Astrocyte (in vitro differentiated cells and primary cell): ENCODE data around the gene CA4. TPM values are rescaled to one million over a fixed set of nuclear protein-coding genes. Genes with fewer than 3 reads are reported as not detected.

ENCODE experiments used
- DNase-seq: peaks from one replicate; pipeline ENCODE4 v3.0.0-alpha.2; 2010; ENCODE audit warnings: low read depth
- FAIRE-seq: peaks from 2 replicates; lab custom pipeline; 2011; peaks lifted over from hg19 to GRCh38; lab: Jason Lieb, UNC
- H2AFZ ChIP-seq: 2 replicates; pipeline ENCODE4 v1.6.0; 2012; ENCODE audit warnings: low read depth, low read length, inconsistent platforms
- H3K27ac ChIP-seq: 2 replicates; pipeline ENCODE4 v1.5.1; 2011; ENCODE audit warnings: low read depth, low read length, inconsistent platforms
- H3K27me3 ChIP-seq: 2 replicates; pipeline ENCODE4 v1.6.0; 2011; ENCODE audit warnings: low read length, inconsistent platforms; ENCODE audit not compliant: insufficient read depth
- H3K36me3 ChIP-seq: 2 replicates; pipeline ENCODE4 v1.5.1; 2011; ENCODE audit warnings: low read length, inconsistent platforms; ENCODE audit not compliant: insufficient read depth
- H3K4me1 ChIP-seq: 2 replicates; pipeline ENCODE4 v1.5.1; 2011; ENCODE audit warnings: low read length, inconsistent platforms; ENCODE audit not compliant: insufficient read depth
- H3K4me2 ChIP-seq: 2 replicates; pipeline ENCODE4 v1.6.0; 2012; ENCODE audit warnings: low read length, inconsistent platforms
- H3K4me3 ChIP-seq: 2 replicates; pipeline ENCODE4 v1.5.1; 2011; ENCODE audit warnings: low read depth, mild to moderate bottlenecking, low read length, inconsistent platforms; ENCODE audit not compliant: insufficient read depth
- H3K79me2 ChIP-seq: 2 replicates; pipeline ENCODE4 v1.6.0; 2012; ENCODE audit warnings: mild to moderate bottlenecking, low read length, inconsistent platforms; ENCODE audit not compliant: insufficient read depth
- H3K9ac ChIP-seq: 2 replicates; pipeline ENCODE4 v1.6.0; 2012; ENCODE audit warnings: mild to moderate bottlenecking, low read length, inconsistent platforms
- H3K9me3 ChIP-seq: 2 replicates; pipeline ENCODE4 v1.5.1; 2012; ENCODE audit warnings: low read depth, mild to moderate bottlenecking, low read length, inconsistent platforms; ENCODE audit not compliant: insufficient read depth
- H4K20me1 ChIP-seq: 2 replicates; pipeline ENCODE4 v1.6.0; 2012; ENCODE audit warnings: low read length, inconsistent platforms; ENCODE audit not compliant: insufficient read depth
- H3K27ac Mint-ChIP-seq: one replicate; pipeline ENCODE4 v1.8.0; 2021; ENCODE audit warnings: mild to moderate bottlenecking, mixed read lengths; ENCODE audit not compliant: unreplicated experiment
- H3K27me3 Mint-ChIP-seq: one replicate; pipeline ENCODE4 v1.8.0; 2021; ENCODE audit warnings: low read depth, mixed read lengths; ENCODE audit not compliant: unreplicated experiment
- H3K36me3 Mint-ChIP-seq: one replicate; pipeline ENCODE4 v1.8.0; 2021; ENCODE audit warnings: low read depth, mixed read lengths; ENCODE audit not compliant: unreplicated experiment
- H3K4me1 Mint-ChIP-seq: one replicate; pipeline ENCODE4 v1.8.0; 2021; ENCODE audit warnings: low read depth, mixed read lengths; ENCODE audit not compliant: unreplicated experiment
- H3K4me3 Mint-ChIP-seq: one replicate; pipeline ENCODE4 v1.8.0; 2021; ENCODE audit warnings: mild to moderate bottlenecking, moderate library complexity, mixed read lengths; ENCODE audit not compliant: unreplicated experiment
- H3K9me3 Mint-ChIP-seq: one replicate; pipeline ENCODE4 v1.8.0; 2021; ENCODE audit warnings: mild to moderate bottlenecking, mixed read lengths; ENCODE audit not compliant: unreplicated experiment
- EZH2 ChIP-seq: IDR thresholded peaks from 2 replicates; pipeline ENCODE4 v1.6.1; 2012; ENCODE audit warnings: mild to moderate bottlenecking, low read length, inconsistent platforms; ENCODE audit not compliant: insufficient read depth
- total RNA-seq: library from RNA; stranded (reverse); gene quantifications from 2 replicates; pipeline ENCODE4 v1.2.1, GENCODE V29; 2021
- TF ChIP-seq, protein P1 (sequence below): IDR thresholded peaks from 2 replicates; pipeline ENCODE4 v1.5.1; 2011; ENCODE audit warnings: low read depth, mild to moderate bottlenecking, inconsistent platforms, low read length, moderate library complexity; ENCODE audit not compliant: insufficient read depth

CA4 gene
- total RNA-seq, 1 donor from 2014 or later: not detected

DNA sequence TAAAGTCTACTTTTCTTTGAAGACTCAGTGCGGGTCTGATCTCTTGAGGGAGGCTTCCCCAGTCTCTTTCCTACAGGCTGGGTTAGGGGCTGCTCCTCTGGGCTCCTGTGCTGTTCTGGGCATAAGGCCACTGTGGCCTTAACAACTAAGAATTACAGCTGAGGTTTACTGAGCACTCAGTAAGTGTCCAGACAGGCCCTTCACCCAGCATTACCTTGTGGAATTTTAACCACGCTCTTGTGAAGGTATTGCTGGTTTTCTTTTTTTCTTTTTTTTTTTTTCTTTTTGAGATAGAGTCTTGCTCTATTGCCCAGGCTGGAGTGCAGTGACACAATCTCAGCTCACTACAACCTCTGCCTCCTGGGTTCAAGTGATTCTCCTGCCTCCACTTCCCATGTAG, 3.6 kb upstream of the CA4 start:
- Mint-ChIP-seq H3K4me1 (peaks cover 18% of the 10 kb centered on the region), H3K4me3 (no peak overlapping the region), H3K36me3 (no peaks in the 10 kb centered on the region), H3K27me3 (peaks cover 55% of the 10 kb centered on the region), H3K27ac (no peak overlapping the region), H3K9me3 (no peaks in the 10 kb centered on the region)
- Histone ChIP-seq H3K27ac (no peak overlapping the region), H3K4me1 (peaks cover 20% of the 10 kb centered on the region), H3K79me2 (no peaks in the 10 kb centered on the region), H3K4me2 (no peak overlapping the region), H3K36me3 (no peaks in the 10 kb centered on the region), H3K9ac (no peak overlapping the region), H4K20me1 (no peaks in the 10 kb centered on the region), H3K27me3 (peaks cover 61% of the 10 kb centered on the region), H2AFZ (no peak overlapping the region), H3K4me3 (no peak overlapping the region), H3K9me3 (no peaks in the 10 kb centered on the region)
- no peak for TF ChIP-seq EZH2
- TF ChIP-seq, protein P1, sequence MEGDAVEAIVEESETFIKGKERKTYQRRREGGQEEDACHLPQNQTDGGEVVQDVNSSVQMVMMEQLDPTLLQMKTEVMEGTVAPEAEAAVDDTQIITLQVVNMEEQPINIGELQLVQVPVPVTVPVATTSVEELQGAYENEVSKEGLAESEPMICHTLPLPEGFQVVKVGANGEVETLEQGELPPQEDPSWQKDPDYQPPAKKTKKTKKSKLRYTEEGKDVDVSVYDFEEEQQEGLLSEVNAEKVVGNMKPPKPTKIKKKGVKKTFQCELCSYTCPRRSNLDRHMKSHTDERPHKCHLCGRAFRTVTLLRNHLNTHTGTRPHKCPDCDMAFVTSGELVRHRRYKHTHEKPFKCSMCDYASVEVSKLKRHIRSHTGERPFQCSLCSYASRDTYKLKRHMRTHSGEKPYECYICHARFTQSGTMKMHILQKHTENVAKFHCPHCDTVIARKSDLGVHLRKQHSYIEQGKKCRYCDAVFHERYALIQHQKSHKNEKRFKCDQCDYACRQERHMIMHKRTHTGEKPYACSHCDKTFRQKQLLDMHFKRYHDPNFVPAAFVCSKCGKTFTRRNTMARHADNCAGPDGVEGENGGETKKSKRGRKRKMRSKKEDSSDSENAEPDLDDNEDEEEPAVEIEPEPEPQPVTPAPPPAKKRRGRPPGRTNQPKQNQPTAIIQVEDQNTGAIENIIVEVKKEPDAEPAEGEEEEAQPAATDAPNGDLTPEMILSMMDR: no peak
- no peak for DNase-seq
- no peak for FAIRE-seq

DNA sequence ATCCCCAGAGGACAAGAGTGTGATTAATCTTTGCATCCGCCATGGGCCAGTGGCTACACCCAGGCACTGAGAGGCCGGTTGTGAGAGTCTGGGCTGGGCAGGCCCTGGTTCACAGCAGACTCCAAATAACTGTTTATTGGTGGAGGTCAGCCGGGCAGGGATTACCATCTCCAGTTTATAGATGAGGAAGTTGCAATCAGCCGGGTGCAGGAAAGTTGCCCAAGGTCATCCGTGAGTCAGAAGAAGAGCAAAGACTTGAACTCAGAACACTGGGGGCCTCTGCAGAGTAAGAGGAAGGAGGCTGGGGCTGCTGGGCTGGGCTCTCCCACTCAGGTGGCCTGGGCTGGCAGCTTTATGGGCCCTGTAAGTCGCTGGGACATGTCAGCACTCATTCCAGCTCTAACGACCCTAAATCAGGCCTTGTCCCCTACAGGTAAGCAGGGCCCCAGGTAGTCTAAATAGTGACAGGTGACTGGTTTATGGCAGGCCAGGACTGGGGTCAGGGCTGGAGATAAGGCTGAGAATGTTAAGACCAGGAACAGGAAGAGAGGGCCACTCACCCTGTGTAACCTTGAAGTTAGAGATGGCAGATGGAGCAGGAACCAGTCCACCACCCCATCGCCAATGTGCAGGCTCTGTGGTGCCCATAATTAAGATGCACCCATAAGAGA, 2.1 kb upstream of the CA4 start:
- Histone ChIP-seq H2AFZ (no peak overlapping the region), H3K9me3 (no peaks in the 10 kb centered on the region), H3K79me2 (no peaks in the 10 kb centered on the region), H3K9ac (no peak overlapping the region), H3K27me3 (peaks cover 72% of the 10 kb centered on the region), H3K27ac (no peak overlapping the region), H3K4me3 (no peak overlapping the region), H4K20me1 (no peaks in the 10 kb centered on the region), H3K4me1 (peaks cover 8% of the 10 kb centered on the region), H3K4me2 (no peak overlapping the region), H3K36me3 (no peaks in the 10 kb centered on the region)
- Mint-ChIP-seq H3K27ac (no peak overlapping the region), H3K4me1 (peaks cover 14% of the 10 kb centered on the region), H3K36me3 (no peaks in the 10 kb centered on the region), H3K4me3 (no peak overlapping the region), H3K27me3 (peaks cover 66% of the 10 kb centered on the region), H3K9me3 (no peaks in the 10 kb centered on the region)
- DNase-seq: no peak
- FAIRE-seq: no peak
- TF ChIP-seq EZH2: no peak
- TF ChIP-seq, protein P1: no peak

DNA sequence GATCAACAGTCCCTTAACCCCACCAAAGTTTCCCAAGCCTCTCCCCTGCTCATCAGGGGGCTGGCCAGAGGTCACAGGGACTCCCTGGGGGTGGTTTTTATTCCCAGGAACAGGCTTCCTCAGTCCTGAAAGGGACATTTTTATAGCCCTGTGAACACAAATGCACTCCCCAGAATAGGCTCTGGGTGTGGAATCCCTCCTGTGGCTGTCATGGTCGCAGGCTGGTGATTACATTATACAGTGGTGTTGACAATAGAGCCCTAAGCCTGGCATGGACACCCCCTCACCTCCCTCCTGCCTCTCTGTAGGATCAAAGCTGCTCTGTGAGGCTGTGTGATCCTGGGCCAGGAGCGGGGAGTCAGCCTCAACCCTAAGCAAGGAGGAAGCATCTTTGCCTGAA, 1.4 kb upstream of the CA4 start:
- FAIRE-seq (no peak), DNase-seq (no peak)
- H3K36me3 Mint-ChIP-seq: no peaks in the 10 kb centered on the region
- H3K9ac ChIP-seq: no peak overlapping the region
- peaks cover 71% of the 10 kb centered on the region for H3K27me3 Mint-ChIP-seq
- H3K27ac Mint-ChIP-seq: no peak overlapping the region
- no peak overlapping the region for H2AFZ ChIP-seq
- H3K9me3 Mint-ChIP-seq: no peaks in the 10 kb centered on the region
- no peak overlapping the region for H3K4me3 ChIP-seq
- H4K20me1 ChIP-seq: no peaks in the 10 kb centered on the region
- no peak overlapping the region for H3K4me2 ChIP-seq
- no peaks in the 10 kb centered on the region for H3K9me3 ChIP-seq
- H3K79me2 ChIP-seq: no peaks in the 10 kb centered on the region
- H3K4me3 Mint-ChIP-seq: no peak overlapping the region
- no peaks in the 10 kb centered on the region for H3K36me3 ChIP-seq
- no peak overlapping the region for H3K27ac ChIP-seq
- peaks cover 72% of the 10 kb centered on the region for H3K27me3 ChIP-seq
- TF ChIP-seq, protein P1: no peak
- TF ChIP-seq EZH2: no peak
- H3K4me1 Mint-ChIP-seq: peaks cover 8% of the 10 kb centered on the region
- H3K4me1 ChIP-seq: peaks cover 1% of the 10 kb centered on the region
